MM.1S (cell line): ENCODE results near the gene ARHGEF19.
"Not testable (repeated sequence)": the region's sequence is repeated elsewhere in the genome, so short reads cannot be mapped to it uniquely, and the experiment has no call there.

Experiments used
- DNase-seq: peaks from one replicate; pipeline ENCODE4 v3.0.0-alpha.2; 2015
- H2AFZ ChIP-seq: fragments of 300-600 bp; sonication (generic); 2 replicates; pipeline ENCODE4 v1.6.0; 2016; ENCODE audit warnings: antibody characterized with exemption, low read length
- H3F3A ChIP-seq: fragments of 300-600 bp; sonication (generic); 2 replicates; pipeline ENCODE4 v1.6.1; 2016; ENCODE audit warnings: mild to moderate bottlenecking, antibody characterized with exemption, low read length, moderate library complexity, mixed read lengths; ENCODE audit not compliant: insufficient read depth
- H3K27ac ChIP-seq: fragments of 300-600 bp; sonication (generic); 2 replicates; pipeline ENCODE4 v1.5.1; 2016; ENCODE audit warnings: mild to moderate bottlenecking, low read length
- H3K27me3 ChIP-seq: fragments of 300-600 bp; sonication (generic); replicated peaks from 2 replicates; pipeline ENCODE4 v1.6.0; 2016; ENCODE audit warnings: low read length; ENCODE audit not compliant: insufficient read depth
- H3K36me3 ChIP-seq: fragments of 300-600 bp; sonication (generic); replicated peaks from 2 replicates; pipeline ENCODE4 v1.6.1; 2016; ENCODE audit warnings: mild to moderate bottlenecking, low read length, mixed read lengths; ENCODE audit not compliant: insufficient read depth
- H3K4me1 ChIP-seq: fragments of 300-600 bp; sonication (generic); 2 replicates; pipeline ENCODE4 v1.6.1; 2016; ENCODE audit warnings: low read length, mixed read lengths
- H3K4me2 ChIP-seq: fragments of 300-600 bp; sonication (generic); 2 replicates; pipeline ENCODE4 v1.6.0; 2016; ENCODE audit warnings: low read depth, low read length
- H3K4me3 ChIP-seq: fragments of 300-600 bp; sonication (generic); 2 replicates; pipeline ENCODE4 v1.5.1; 2016; ENCODE audit warnings: low read length, mixed read lengths
- H3K79me2 ChIP-seq: fragments of 300-600 bp; sonication (generic); 2 replicates; pipeline ENCODE4 v1.6.1; 2016; ENCODE audit warnings: mixed run types, low read length, mixed read lengths
- H3K9ac ChIP-seq: fragments of 300-600 bp; sonication (generic); 2 replicates; pipeline ENCODE4 v1.6.1; 2016; ENCODE audit warnings: low read length, mixed read lengths
- H3K9me2 ChIP-seq: fragments of 300-600 bp; sonication (generic); replicated peaks from 2 replicates; pipeline ENCODE4 v1.6.1; 2016; ENCODE audit warnings: mild to moderate bottlenecking, low read length, mixed read lengths; ENCODE audit not compliant: insufficient read depth
- H3K9me3 ChIP-seq: fragments of 300-600 bp; sonication (generic); replicated peaks from 2 replicates; pipeline ENCODE4 v1.6.1; 2016; ENCODE audit warnings: mild to moderate bottlenecking, low read length, mixed read lengths; ENCODE audit not compliant: insufficient read depth
- H4K20me1 ChIP-seq: fragments of 300-600 bp; sonication (generic); 2 replicates; pipeline ENCODE4 v1.6.1; 2016; ENCODE audit warnings: mild to moderate bottlenecking, low read length, moderate library complexity, mixed read lengths; ENCODE audit not compliant: insufficient read depth
- EZH2 ChIP-seq: fragments of 300-600 bp; sonication (generic); optimal IDR thresholded peaks from 2 replicates; pipeline ENCODE3; 2017; ENCODE audit warnings: low read depth, mild to moderate bottlenecking, antibody characterized with exemption, low read length, mixed read lengths
- EZH2phosphoT487 ChIP-seq: fragments of 300-600 bp; sonication (generic); IDR thresholded peaks from 2 replicates; pipeline ENCODE4 v1.6.1; 2018; ENCODE audit warnings: antibody characterized with exemption, low read length
- TF ChIP-seq, protein P1 (sequence below): fragments of 300-600 bp; sonication (generic); IDR thresholded peaks from 2 replicates; pipeline ENCODE4 v1.5.1; 2016; ENCODE audit warnings: antibody characterized with exemption, low read length, mixed read lengths

ARHGEF19 gene

DNA sequence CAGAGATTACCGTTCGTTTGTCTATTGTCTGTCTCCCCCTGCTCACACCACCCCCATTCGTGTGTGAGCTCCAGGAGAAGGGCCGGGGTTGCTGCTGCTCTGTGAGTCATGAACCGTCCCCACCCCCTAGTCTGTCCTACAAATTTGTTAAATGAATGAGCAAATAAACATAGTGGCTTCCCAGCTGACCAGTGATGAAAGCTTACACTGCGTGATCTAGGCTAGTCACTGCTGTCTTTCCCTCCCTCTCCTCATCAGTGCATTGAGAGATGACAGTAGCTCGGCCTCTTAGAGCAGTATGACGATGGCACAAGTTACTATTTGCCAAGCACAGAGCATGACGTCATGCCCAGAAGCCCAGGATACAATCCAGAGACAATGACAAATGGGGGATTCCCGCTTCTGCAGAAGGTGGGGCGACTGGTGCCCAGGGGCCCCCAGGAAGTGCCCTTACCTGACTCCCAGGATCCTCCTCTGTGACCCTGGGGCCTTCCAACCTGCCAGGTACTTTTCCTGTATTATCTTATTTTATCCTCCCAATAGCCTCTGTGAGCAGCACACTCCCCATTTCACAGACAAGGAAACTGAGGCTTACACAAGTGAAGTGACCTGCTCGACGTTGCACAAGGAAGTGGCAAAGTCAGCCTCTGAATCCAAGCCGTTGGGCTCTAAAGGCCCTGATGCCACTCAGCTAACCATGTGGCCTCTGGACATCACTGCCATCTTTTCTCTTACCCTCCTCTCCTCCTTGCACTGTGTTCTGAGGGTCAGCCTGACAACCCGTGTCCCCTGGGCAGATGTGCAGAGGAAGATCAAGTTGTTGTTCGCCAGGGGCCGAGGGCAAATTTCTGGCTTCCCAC lies 48.0 kb downstream of the ARHGEF19 start:
- TF ChIP-seq EZH2 (no peak), EZH2phosphoT487 (no peak)
- TF ChIP-seq, protein P1, sequence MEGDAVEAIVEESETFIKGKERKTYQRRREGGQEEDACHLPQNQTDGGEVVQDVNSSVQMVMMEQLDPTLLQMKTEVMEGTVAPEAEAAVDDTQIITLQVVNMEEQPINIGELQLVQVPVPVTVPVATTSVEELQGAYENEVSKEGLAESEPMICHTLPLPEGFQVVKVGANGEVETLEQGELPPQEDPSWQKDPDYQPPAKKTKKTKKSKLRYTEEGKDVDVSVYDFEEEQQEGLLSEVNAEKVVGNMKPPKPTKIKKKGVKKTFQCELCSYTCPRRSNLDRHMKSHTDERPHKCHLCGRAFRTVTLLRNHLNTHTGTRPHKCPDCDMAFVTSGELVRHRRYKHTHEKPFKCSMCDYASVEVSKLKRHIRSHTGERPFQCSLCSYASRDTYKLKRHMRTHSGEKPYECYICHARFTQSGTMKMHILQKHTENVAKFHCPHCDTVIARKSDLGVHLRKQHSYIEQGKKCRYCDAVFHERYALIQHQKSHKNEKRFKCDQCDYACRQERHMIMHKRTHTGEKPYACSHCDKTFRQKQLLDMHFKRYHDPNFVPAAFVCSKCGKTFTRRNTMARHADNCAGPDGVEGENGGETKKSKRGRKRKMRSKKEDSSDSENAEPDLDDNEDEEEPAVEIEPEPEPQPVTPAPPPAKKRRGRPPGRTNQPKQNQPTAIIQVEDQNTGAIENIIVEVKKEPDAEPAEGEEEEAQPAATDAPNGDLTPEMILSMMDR, result no peak
- Histone ChIP-seq H3F3A (peaks cover 12% of the 10 kb centered on the region), H3K4me3 (no peak overlapping the region), H4K20me1 (no peaks in the 10 kb centered on the region), H3K9me2 (no peaks in the 10 kb centered on the region), H3K9me3 (no peaks in the 10 kb centered on the region), H3K4me2 (no peak overlapping the region), H3K36me3 (no peaks in the 10 kb centered on the region), H3K4me1 (peaks cover 7% of the 10 kb centered on the region), H3K27me3 (peaks cover 10% of the 10 kb centered on the region), H3K9ac (no peak overlapping the region), H2AFZ (no peak overlapping the region), H3K79me2 (no peaks in the 10 kb centered on the region), H3K27ac (no peak overlapping the region)
- no peak for DNase-seq

DNA sequence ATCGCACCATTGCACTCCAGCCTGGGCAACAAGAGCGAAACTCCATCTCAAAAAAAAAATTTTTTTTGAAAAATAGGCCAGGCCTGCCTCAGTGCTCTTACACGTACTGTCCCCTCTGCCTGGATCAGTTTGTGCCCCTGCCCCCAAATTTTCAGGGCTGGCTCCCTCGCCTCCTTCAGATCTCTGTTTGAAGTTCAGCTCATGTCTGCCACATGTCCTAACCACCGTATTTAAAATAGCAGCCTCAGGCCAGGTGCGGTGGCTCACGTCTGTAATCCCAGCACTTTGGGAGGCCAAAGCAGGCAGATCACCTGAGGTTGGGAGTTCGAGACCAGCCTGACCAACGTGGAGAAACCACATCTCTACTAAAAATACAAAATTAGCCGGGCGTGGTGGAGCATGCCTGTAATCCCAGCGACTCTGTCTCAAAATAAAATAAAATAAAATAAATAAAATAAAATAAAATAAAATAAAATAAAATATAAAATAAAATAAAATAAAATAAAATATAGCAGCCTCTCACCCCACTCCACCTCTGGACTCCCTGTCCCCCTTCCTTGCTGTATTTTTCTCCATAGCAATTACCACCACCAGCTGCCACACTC lies 48.7 kb downstream of the ARHGEF19 start:
- not testable (repeated sequence) for H3K27me3 ChIP-seq, H4K20me1 ChIP-seq, H3K9ac ChIP-seq, H3K9me3 ChIP-seq, H3K36me3 ChIP-seq, H3K4me3 ChIP-seq, H3K4me2 ChIP-seq, H3K9me2 ChIP-seq, H3K4me1 ChIP-seq, H3K27ac ChIP-seq, H3K79me2 ChIP-seq, DNase-seq, H2AFZ ChIP-seq
- H3F3A ChIP-seq, result peaks cover 12% of the 10 kb centered on the region

DNA sequence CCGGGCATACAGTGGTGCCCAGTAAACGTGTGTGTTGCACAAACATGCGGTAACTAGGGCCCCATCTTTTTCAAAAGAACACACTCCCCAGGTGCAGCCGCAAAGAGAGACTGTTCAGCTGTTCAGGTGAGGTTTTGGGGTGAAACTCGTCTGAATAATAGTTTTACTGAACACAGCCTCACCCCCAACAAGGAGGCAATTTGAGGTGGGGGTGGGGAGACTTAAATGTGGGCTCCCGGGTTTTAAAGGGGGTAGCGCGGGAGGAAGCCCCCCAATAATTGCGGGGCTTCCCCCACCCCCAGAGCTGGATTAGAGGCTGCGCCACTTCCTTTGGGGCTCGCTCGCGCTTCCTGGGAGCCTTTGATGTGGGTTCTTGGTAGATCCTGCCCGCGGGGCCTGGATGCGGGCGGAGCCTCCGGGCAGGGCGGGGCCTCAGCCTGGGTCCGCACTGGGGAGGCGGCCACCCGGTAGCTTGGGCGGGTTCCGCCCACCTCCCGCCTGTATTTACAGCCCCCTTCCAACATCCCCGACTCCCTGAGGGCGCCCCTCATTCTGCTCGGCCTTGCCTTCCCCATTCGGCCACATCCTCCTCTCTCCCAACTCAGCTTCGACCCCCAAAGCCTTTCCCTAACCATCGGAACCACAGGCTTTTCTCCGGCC lies 50.2 kb downstream of the ARHGEF19 start:
- no peak overlapping the region for H3K27ac ChIP-seq
- peak overlapping the region; percentile 74 for H3K4me2 ChIP-seq
- peaks cover 7% of the 10 kb centered on the region for H3K4me1 ChIP-seq

More for the DNA sequence above, 50.2 kb downstream of the ARHGEF19 start:
- TF ChIP-seq EZH2phosphoT487 (no peak), EZH2 (no peak)
- TF ChIP-seq, protein P1, result no peak
- Histone ChIP-seq H3K9me2 (no peaks in the 10 kb centered on the region), H3K79me2 (no peaks in the 10 kb centered on the region), H3F3A (peaks cover 12% of the 10 kb centered on the region), H3K9ac (peak overlapping the region; percentile 22; the same call in 1 of the 2 replicates), H3K9me3 (no peaks in the 10 kb centered on the region), H3K4me3 (peak overlapping the region; percentile 51), H2AFZ (peak overlapping the region; percentile 73), H3K36me3 (no peaks in the 10 kb centered on the region), H4K20me1 (no peaks in the 10 kb centered on the region), H3K27me3 (no peaks in the 10 kb centered on the region; the same call in none of the 2 replicates)
- DNase-seq, result peak; percentile 73
